Retinal pigment epithelial cell (primary cell): ENCODE results near the gene PKLR.

Source experiments
- DNase-seq: peaks from one replicate; pipeline ENCODE4 v3.0.0-alpha.2; 2010; ENCODE audit warnings: low read depth
- H3K4me3 ChIP-seq: 2 replicates; pipeline ENCODE4 v1.5.1; 2011; ENCODE audit warnings: mild to moderate bottlenecking, low read length, control low read depth, moderate library complexity
- CTCF ChIP-seq: conservative IDR thresholded peaks from 2 replicates; pipeline ENCODE4 v1.5.1; 2011; ENCODE audit warnings: low read depth, low read length, control low read depth, inconsistent platforms

PKLR gene

DNA sequence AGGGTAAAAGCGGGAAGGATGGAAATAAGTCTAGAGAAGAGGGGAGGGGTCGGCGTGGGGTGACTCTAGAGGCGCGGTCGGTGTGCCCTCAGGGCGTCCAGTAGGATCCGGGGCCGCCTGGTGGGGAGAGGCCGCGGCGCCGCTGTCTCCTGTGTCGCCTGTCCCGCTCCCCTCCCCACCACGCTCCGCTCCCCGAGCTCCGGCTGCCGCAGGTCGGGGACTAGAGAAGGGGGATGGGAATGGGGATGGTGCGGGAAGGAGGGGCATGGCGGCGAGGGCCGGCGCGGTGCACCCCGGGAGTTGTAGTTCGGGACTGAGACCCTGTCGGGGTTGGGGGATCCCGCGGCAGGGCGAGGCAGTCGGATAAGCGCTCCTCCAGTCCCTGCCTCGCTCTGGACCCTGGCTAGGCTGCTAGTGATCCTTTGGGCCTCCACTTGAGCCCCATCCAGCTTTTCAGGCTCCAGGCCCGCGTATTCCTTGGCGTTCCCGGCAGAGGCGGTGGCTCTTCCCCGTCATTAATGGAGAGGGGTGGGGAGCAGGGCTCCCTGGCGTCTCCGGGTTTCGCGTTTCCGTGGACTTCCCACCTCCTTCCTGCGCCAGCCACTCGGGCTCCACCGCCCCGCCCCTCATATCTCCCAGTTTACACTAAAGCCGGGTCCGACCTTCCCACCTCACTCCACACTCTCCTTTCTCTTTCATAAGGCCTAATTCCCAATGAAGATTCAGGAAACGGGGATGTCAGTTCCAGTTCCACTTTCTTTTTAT, 45.8 kb downstream of the PKLR start, which contains the start of gene ENTREP3:
TSS of gene ENTREP3 (minus strand) at position 241 of the 765 bp plus-strand sequence. CDS start 606 bp downstream, outside the sequence.
- peak within 1 kb of the TSS; percentile 76 for H3K4me3 ChIP-seq
- TF ChIP-seq CTCF, result no peak
- no peak for DNase-seq

DNA sequence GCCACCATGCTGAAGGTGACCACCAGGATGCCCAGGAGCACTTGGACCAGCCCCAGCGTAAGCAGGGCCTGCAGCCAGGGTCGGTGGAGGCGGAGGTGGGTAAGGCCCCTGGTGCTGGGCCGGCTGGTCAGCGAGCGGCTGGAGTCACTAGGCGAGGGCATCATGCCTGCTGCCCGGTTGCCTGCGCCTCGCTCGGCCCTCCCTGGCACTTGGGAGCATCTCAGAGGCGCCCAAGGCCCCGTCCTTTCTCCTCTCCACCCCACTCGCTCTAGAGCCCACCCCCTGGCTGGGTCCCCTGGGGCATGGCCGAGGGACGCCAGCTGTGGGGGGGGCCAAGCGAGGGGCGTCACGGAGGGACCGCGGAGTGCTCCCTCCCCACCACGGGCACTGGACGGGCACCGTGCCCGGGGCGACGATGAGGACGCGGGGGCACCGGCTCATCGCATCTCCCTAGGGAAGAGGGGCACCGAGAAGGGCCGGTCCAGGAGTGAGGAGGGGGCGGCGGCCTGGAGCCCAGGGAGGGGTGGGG, 46.5 kb downstream of the PKLR start:
- TF ChIP-seq CTCF, result no peak
- H3K4me3 ChIP-seq, result peak overlapping the region; percentile 76
- DNase-seq, result no peak

GRCh38 chr1:155254228-155254713, 47.0 kb downstream of the PKLR start:
- peak overlapping the region; percentile 76 for H3K4me3 ChIP-seq
- TF ChIP-seq CTCF, result no peak
- no peak for DNase-seq

DNA sequence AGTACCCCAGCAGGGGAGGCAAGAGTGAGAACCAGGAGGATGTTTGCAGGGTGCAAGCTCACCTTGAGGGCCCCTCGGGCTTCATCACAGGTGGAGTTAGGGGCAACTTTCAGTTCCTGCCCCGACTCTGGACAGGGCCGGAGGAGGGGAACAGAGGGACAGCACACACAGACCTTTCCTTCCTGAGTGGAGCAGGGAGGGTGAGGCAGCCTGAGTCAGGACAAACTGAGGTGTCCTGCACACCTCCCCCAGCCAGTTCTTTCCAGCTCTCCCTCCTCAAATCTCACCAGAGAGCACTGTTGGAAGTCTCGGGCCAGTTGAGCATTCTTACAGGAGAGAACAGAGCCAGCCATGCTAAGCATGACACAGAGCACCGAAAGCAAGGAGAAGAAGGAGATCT, 47.4 kb downstream of the PKLR start:
- H3K4me3 ChIP-seq, result peak overlapping the region; percentile 76
- no peak for DNase-seq
- TF ChIP-seq CTCF, result no peak

GRCh38 chr1:155253208-155253607, 48.0 kb downstream of the PKLR start:
- no peak for DNase-seq
- H3K4me3 ChIP-seq, result peak overlapping the region; percentile 76
- TF ChIP-seq CTCF, result peak; percentile 10

DNA sequence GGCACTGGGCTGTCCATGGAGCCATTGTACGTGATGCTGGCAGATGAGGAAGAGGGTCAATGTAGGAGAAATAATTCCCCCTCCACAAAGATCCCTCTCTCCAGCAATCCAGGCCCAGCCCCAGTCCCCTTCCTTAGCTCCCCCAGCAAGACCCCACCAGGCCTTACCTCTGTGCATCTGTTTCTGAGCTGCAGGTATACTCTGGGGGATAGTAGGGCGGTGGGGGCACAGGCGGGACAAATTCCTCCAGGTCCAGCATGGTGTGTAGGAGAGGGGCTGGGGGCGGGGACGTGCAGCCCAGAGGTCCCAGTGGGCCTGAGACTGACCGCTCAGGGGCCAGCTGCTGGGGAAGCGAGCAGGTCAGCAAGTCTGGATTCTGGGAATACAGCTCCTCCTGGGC, 49.7 kb downstream of the PKLR start:
- TF ChIP-seq CTCF, result no peak
- no peak for DNase-seq
- no peak overlapping the region for H3K4me3 ChIP-seq
